ENCODE results near the gene BCL6. TPM values are rescaled to one million over a fixed set of nuclear protein-coding genes. Genes with fewer than 3 reads are reported as not detected.

BCL6 gene
- total and polyA plus RNA-seq, 10 of the 15 experiments (the other 5 are each of a cell fraction or from before 2014, with no cell fraction given) = 0.04 to 0.85 (median 0.15) TPM

GRCh38 chr3:187722206-187722612 is 23.1 kb downstream of the BCL6 start:
- Histone ChIP-seq H3K27me3 (replicated peaks in 1 of 2; ENCODE audit: control insufficient read depth in 2 of 2, insufficient read depth in 2 of 2, low read length in 1 of 2) (no peaks in the 10 kb centered on the region), H3K9me3 (replicated peaks; ENCODE audit: control insufficient read depth, insufficient read depth, low read length) (no peaks in the 10 kb centered on the region), H2AFZ (ENCODE audit: control insufficient read depth, low read depth, low read length) (no peak overlapping the region), H4K20me1 (ENCODE audit: control insufficient read depth, insufficient read depth) (no peaks in the 10 kb centered on the region), H3K9ac (ENCODE audit: control insufficient read depth, insufficient read depth, low read length) (no peak overlapping the region), H3K4me1 (ENCODE audit: control insufficient read depth, insufficient read depth, low read length) (no peaks in the 10 kb centered on the region), H3K4me3 (no peak overlapping the region), H3K27ac (ENCODE audit: control insufficient read depth, insufficient read depth) (no peak overlapping the region), H3K36me3 (ENCODE audit: control insufficient read depth in 2 of 2, insufficient read depth in 2 of 2, low read length in 1 of 2) (no peaks in the 10 kb centered on the region; a peak in 1 of 4 replicates), H3K4me2 (ENCODE audit: control insufficient read depth, insufficient read depth) (no peak overlapping the region), H3K79me2 (ENCODE audit: control insufficient read depth, insufficient read depth, low read length) (no peaks in the 10 kb centered on the region)
- SMC1A ChIA-PET (ENCODE audit: uncharacterized antibody, unreplicated experiment) = no interaction called here
- no peak for TF ChIP-seq PML (IDR thresholded peaks at IDR 0.05; ENCODE audit: low read length)
- in situ Hi-C loops (cut with MboI) = no loop called here
- no peak for DNase-seq (ENCODE audit: low read depth, low spot score)
- 44% methylated on average over 10 of the region's 10 CpGs for WGBS (ENCODE audit: insufficient coverage, insufficient replicate concordance, low lambda C conversion rate, missing lambda C conversion rate)
- intact Hi-C loops (cut with micrococcal nuclease; ENCODE audit: unreplicated experiment) = no loop called here
- POLR2A ChIA-PET = no interaction called here
- no peak for FAIRE-seq
- no TSS peak for BruUV-seq (replicated peaks)
- no peak for ATAC-seq
- RAD21 ChIA-PET (ENCODE audit: unreplicated experiment) = no interaction called here
- CTCF ChIA-PET = interaction anchor here (2.3 kb wide), 1 partner anchor 17 kb away, joined by 12 read pairs; no protein-coding TSS in a partner anchor

DNA sequence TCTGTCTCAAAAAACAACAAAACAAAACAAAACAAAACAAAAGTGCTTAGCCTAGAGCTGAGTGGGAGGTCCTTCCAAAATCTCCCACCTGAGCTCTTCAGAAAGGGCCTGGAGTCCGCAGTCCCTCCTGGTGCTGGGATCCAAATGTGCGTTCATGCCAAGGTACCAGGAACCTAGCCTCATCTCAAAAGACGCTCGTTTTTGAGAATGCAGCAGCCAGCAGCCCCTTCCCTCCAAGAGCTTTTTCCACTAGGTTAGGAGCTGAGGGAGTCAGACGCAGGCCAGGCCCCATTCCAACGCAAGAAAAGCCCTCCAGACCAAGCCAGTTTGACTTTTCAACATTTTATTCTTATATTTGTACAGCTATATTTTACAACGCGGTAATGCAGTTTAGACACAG is 24.2 kb downstream of the BCL6 start:
- no peaks in the 10 kb centered on the region for H3K27me3 ChIP-seq (replicated peaks in 1 of 2; ENCODE audit: control insufficient read depth in 2 of 2, insufficient read depth in 2 of 2, low read length in 1 of 2)
- H3K4me1 ChIP-seq (ENCODE audit: control insufficient read depth, insufficient read depth, low read length) = no peaks in the 10 kb centered on the region
- H3K27ac ChIP-seq (ENCODE audit: control insufficient read depth, insufficient read depth) = no peak overlapping the region
- H3K4me3 ChIP-seq = no peak overlapping the region
- H2AFZ ChIP-seq (ENCODE audit: control insufficient read depth, low read depth, low read length) = no peak overlapping the region
- ATAC-seq (no peak), FAIRE-seq (no peak), DNase-seq (ENCODE audit: low read depth, low spot score) (no peak)
- H3K4me2 ChIP-seq (ENCODE audit: control insufficient read depth, insufficient read depth) = no peak overlapping the region
- intact Hi-C loops (cut with micrococcal nuclease; ENCODE audit: unreplicated experiment) (no loop called here), in situ Hi-C loops (cut with MboI) (no loop called here)
- SMC1A ChIA-PET (ENCODE audit: uncharacterized antibody, unreplicated experiment) = no interaction called here
- H3K79me2 ChIP-seq (ENCODE audit: control insufficient read depth, insufficient read depth, low read length) = no peaks in the 10 kb centered on the region
- no TSS peak for BruUV-seq (replicated peaks)
- no peaks in the 10 kb centered on the region; a peak in 1 of 4 replicates for H3K36me3 ChIP-seq (ENCODE audit: control insufficient read depth in 2 of 2, insufficient read depth in 2 of 2, low read length in 1 of 2)
- RAD21 ChIA-PET (ENCODE audit: unreplicated experiment) = no interaction called here
- H3K9ac ChIP-seq (ENCODE audit: control insufficient read depth, insufficient read depth, low read length) = no peak overlapping the region
- no peaks in the 10 kb centered on the region for H3K9me3 ChIP-seq (replicated peaks; ENCODE audit: control insufficient read depth, insufficient read depth, low read length)
- 43% methylated on average over 8 of the region's 8 CpGs for WGBS (ENCODE audit: insufficient coverage, insufficient replicate concordance, low lambda C conversion rate, missing lambda C conversion rate)
- CTCF ChIA-PET = interaction anchor here (1.5 to 2.8 kb wide), 2 partner anchors 16 to 17 kb away, joined by 4 to 8 read pairs; no protein-coding TSS in a partner anchor
- no peaks in the 10 kb centered on the region for H4K20me1 ChIP-seq (ENCODE audit: control insufficient read depth, insufficient read depth)
- POLR2A ChIA-PET = no interaction called here
- TF ChIP-seq ATF2 (IDR thresholded peaks at IDR 0.05; ENCODE audit: low read length) (no peak), CHD1 (IDR thresholded peaks at IDR 0.05; ENCODE audit: low read depth, low read length) (no peak), TBL1XR1 (IDR thresholded peaks at IDR 0.05; ENCODE audit: low read depth, low read length) (no peak), ZBTB33 (IDR thresholded peaks at IDR 0.05) (no peak), TAF1 (IDR thresholded peaks at IDR 0.05; ENCODE audit: borderline replicate concordance, low read depth, low read length) (no peak), SMC3 (IDR thresholded peaks at IDR 0.05; ENCODE audit: borderline replicate concordance, low read length) (no peak), ZNF622 (IDR thresholded peaks at IDR 0.05) (no peak), HCFC1 (IDR thresholded peaks at IDR 0.05; ENCODE audit: low read length) (no peak), LARP7 (IDR thresholded peaks at IDR 0.05) (no peak), RUNX3 (IDR thresholded peaks at IDR 0.05; ENCODE audit: low read length) (no peak), RB1 (IDR thresholded peaks at IDR 0.05; ENCODE audit: borderline replicate concordance) (no peak), SREBF2 (IDR thresholded peaks at IDR 0.05; ENCODE audit: low read length) (no peak)
- TF ChIP-seq, protein P1, sequence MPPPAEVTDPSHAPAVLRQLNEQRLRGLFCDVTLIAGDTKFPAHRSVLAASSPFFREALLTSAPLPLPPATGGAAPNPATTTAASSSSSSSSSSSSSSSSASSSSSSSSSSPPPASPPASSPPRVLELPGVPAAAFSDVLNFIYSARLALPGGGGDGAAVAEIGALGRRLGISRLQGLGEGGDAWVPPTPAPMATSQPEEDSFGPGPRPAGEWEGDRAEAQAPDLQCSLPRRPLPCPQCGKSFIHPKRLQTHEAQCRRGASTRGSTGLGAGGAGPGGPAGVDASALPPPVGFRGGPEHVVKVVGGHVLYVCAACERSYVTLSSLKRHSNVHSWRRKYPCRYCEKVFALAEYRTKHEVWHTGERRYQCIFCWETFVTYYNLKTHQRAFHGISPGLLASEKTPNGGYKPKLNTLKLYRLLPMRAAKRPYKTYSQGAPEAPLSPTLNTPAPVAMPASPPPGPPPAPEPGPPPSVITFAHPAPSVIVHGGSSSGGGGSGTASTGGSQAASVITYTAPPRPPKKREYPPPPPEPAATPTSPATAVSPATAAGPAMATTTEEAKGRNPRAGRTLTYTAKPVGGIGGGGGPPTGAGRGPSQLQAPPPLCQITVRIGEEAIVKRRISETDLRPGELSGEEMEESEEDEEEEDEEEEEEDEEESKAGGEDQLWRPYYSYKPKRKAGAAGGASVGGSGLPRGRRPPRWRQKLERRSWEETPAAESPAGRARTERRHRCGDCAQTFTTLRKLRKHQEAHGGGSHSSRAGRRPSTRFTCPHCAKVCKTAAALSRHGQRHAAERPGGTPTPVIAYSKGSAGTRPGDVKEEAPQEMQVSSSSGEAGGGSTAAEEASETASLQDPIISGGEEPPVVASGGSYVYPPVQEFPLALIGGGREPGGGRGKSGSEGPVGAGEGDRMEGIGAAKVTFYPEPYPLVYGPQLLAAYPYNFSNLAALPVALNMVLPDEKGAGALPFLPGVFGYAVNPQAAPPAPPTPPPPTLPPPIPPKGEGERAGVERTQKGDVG (CRISPR knock-in tag; IDR thresholded peaks at IDR 0.05) = no peak
